SK-N-SH treated with all-trans-retinoic acid at 6 μM for 48 hours (cell line): ENCODE data around the gene SYNDIG1.

Experiments used
- GLIS3 ChIP-seq: fragments of 250-450 bp; sonication (Bioruptor Pico); IDR thresholded peaks from 2 replicates; pipeline ENCODE4 v1.5.0; 2020; ENCODE audit warnings: mild to moderate bottlenecking, moderate library complexity
- SNAI2 ChIP-seq: fragments of 250-450 bp; sonication (Bioruptor Pico); IDR thresholded peaks from 2 replicates; pipeline ENCODE4 v1.5.0; 2020; ENCODE audit warnings: mild to moderate bottlenecking, moderate library complexity
- TF ChIP-seq, protein P1 (sequence below): fragments of 250-450 bp; sonication (Bioruptor Pico); IDR thresholded peaks from 2 replicates; pipeline ENCODE4 v1.8.0; 2020; ENCODE audit warnings: mild to moderate bottlenecking, moderate library complexity, borderline replicate concordance

DNA sequence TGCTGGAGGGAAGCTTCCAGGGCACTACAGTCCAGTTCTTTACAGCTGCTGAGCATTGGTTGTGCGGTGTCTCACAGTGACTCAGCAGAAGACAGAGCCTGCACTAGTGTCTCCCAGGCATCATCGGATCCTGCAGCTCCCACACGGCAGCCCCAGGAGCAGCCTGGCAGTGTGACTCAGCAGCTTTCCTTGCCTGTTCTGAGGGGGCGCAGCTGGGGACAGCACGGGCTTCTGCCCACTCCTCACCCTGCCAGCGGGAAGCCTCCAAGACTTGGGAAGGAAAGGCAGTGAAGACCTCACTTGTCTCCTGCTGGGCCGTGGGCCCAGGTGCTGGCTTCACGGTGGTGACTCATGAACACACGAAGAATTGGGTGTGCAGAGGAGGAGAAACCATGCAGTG lies 165.4 kb downstream of the SYNDIG1 start:
- no peak for TF ChIP-seq SNAI2 (CRISPR knock-in tag)
- TF ChIP-seq, protein P1, sequence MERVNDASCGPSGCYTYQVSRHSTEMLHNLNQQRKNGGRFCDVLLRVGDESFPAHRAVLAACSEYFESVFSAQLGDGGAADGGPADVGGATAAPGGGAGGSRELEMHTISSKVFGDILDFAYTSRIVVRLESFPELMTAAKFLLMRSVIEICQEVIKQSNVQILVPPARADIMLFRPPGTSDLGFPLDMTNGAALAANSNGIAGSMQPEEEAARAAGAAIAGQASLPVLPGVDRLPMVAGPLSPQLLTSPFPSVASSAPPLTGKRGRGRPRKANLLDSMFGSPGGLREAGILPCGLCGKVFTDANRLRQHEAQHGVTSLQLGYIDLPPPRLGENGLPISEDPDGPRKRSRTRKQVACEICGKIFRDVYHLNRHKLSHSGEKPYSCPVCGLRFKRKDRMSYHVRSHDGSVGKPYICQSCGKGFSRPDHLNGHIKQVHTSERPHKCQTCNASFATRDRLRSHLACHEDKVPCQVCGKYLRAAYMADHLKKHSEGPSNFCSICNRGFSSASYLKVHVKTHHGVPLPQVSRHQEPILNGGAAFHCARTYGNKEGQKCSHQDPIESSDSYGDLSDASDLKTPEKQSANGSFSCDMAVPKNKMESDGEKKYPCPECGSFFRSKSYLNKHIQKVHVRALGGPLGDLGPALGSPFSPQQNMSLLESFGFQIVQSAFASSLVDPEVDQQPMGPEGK, result no peak
- TF ChIP-seq GLIS3 (CRISPR knock-in tag), result no peak
